NCI-H748 (cell line): Measurements from ENCODE around the gene OBP2B.
"Not testable (repeated sequence)": the region's sequence is repeated elsewhere in the genome, so short reads cannot be mapped to it uniquely, and the experiment has no call there.

Source experiments
- DNase-seq: peaks from one replicate; lab custom pipeline; 2025; ENCODE audit not compliant: unreplicated experiment; lab: John Stamatoyannopoulos, UW

OBP2B gene

DNA sequence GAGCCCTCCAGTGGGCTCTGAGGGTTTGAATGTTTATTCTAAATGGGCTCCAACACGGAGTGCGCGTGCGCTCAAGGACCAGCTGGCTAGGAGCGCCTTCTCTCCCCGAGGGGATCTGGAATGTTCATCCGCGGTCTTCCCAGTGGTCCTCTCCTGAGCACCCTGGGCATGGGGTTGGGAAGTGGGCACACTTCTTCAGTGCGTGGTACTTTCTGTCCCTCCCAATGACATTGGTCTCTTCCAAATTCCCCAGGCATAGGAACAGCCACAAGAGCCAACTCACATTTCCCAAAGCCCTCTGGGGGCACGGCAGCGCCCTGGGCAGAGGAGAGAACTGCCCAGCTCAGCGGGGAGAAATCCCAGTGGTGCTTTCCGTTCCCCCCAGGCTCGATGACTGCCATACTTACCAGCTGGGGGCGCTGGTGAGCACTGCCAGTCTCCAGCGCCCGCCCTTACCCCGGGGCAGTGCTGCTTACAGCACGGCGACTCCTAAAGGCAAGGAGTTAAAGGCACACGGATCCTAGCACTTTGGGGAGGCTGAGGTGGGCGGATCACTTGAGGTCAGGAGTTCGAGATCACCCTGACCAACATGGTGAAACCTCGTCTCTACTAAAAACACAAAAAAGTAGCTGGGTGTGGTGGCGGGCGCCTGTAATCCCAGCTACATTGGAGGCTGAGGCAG lies 29.9 kb upstream of the OBP2B start:
- no peak for DNase-seq

DNA sequence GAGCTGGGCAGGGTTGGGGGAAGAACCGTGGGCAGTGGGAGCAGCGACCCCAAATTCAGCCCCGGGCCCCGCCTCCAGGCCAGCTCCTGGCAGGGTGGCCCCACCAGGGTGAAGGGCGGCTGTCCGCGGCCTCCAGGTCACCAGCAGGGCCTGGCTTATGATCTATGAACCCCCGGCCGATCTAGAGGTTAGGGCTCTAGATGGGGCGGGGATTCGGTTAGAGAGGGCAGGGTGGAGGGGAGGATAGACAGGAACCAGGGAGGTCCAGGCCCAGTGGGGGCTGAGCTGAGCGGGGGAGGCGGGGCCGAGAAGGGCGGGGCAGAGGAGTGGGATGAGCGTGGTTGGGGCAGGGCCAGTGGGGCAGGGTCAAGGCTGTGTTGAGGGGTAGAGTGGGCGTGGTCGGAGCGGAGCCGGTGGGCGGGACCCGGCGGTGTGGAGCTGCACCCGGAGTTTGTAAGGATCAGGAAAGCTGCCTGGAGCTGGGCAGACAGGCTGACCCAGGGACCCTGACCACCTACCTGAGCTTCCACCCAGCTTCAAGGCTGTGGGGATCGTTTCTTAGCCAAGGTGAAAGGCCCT lies 29.3 kb upstream of the OBP2B start:
- no peak for DNase-seq

DNA sequence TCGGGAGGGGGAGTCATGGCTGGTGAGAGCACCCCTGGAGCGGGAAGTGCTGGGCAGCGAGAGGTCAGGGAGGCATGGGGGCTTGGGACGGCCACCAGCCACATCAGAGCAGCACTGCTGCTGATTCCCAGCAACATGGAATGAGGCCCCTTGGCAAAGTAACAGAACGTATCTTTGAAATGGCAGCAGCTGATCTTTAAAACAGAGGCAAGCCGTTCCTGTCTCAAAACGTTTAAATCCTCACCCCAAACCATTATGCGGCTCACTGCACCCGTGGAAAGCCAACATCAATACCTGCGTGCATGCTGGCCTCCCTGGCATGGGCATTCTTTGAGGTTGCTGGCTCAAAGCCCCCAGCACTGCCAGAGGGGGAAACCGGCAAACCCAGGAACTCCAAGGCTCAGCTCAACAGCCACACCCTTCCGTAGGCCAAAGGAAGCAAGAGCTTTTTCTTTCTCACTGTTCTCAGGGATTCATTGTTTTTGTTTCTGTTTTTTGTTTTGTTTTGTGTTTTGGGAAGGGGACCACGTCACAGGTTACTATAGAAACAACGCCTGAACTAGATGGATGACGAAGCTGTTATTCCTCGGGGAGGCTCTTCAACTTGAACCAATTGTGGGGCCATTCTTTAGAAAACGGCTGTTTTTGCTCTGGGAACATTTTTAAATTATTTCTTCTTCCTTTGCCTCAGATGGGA lies 28.1 kb upstream of the OBP2B start:
- DNase-seq = no peak

DNA sequence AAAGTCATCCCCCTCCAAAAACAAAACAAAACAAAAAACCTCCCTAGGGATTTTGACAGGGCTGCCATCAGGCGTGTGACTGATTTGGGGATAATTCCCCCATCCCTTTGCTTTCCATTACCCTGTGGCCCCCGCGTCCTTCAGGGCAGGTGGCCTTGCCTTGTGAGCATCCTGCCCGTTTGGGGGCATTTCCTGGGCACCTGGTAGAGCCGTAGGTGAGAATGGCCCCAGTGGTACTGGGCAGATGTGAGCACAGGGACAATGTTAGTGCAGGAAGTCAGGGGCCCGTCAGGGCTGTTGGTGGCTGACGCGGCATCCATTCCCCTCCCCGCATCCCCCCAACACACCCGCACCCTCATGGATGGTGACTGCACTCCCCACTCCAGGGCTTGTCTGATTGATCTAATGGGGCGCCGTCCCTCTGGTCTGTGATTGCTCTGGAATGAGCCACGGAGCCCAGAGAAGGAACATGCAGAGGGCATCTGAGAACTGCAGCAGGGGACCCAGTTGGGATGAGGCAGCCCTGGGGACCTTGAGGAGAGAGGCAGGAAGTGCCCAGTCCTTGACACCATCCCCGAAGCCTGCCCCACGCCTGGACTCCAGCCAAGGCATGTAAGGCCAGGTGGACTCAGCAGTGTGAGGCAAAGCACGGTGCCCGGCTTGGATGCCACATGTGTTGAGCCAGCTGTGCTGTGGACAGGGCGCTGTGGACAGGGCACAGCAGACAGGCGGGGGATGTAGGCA lies 27.4 kb upstream of the OBP2B start:
- DNase-seq = not testable (repeated sequence)

DNA sequence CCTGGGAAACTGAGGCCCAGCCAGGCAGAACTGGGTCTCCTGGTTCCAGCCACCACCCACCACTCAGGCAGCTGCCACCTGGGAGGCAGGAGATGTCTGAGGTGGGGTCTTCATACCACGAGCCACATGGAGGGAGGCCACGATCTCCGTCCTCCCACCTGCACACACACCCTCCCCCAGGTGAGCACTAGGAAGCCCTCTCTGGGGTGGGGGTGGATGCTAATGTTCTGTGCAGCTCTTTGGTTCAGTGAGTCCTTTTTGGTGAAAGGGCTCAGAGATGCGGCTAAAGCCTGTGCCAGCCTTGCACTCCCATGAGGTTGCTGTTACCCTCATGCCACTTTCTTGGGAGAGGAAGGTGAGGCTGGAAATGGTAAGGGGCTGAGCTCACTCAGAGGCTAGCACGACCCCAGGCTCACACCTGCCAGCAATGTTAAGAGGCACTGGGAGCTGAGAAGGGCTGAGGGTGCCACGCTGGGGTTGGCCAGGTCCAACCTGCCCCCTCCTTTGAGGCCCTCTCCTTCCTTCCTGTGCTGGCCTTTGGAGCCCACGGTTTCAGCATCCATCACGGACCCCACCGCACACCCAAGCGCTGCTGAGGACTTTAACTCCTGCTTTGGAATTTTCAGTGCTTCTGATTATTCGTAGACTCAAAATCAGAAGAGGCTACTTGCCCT lies 26.6 kb upstream of the OBP2B start:
- no peak for DNase-seq

DNA sequence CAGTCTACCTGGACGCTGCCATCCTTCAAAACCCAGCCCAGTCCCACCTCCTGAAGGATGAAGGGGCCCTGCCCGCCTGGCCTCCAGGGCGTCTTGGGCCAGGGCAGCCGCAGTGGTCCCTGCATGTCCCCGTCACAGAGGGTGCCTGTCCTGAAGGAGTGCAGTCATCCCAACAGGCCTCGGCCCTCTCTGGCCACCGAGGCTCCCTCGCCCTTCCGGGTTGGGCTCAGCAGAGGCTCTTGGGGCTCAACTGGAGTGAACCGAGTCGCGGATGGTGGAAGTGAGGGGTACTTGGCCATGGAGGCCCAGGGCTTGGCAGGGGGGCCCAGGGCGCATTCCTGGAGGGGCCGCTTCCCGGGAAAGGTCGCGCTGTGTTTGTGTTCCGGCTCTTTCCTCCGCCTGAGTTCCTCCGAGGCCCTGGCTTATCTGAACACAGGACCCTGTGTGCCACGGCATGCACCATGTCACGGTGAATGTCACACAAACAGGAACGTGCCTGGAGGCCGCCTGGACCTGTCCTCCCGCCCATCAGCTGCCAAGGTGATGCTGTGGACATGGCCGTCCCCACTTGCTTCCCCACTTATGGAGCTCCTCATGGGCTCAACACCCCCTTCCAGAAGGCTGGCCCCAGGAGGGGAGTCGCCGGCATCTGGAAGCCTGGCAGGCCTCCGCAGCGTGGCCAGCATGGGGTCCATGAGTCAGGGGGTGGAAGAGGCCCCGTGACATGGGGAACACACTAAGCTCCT lies 25.7 kb upstream of the OBP2B start:
- DNase-seq = no peak

DNA sequence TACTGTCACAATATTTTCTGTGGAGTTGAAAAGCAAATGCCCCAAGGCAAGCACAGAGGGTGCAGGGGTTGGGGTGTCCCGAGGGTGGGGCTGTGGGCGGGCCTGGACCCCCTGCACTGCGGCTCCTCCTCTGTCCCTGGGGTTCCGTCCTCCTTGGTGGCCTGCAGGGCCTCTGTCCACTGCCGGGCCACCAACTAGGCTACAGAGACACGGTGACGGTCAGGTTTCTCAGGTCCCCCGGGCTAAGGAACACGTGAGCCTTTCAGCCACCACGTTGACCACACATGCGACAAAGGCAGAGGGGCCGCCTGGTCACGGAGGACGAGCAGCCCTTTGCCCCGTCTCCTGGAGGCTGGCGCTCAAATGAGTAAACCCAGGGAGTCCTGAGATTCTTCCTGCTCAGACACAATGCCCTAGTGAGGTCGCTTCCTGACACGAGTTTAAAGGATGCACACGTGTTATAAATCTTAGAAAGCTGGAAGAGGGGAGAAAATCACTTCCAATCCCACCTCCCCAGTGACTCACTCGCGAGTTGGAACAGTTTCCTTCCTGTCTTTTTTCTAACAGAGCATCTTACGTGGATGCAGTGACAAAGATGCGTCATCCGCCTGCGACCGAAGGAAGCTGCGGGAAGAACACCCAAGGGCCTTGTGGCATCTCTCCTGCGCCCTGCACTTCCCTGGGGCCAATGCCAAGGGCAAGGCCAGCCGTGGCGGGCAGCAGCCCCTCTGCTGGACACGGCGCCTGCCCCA lies 24.8 kb upstream of the OBP2B start:
- no peak for DNase-seq

DNA sequence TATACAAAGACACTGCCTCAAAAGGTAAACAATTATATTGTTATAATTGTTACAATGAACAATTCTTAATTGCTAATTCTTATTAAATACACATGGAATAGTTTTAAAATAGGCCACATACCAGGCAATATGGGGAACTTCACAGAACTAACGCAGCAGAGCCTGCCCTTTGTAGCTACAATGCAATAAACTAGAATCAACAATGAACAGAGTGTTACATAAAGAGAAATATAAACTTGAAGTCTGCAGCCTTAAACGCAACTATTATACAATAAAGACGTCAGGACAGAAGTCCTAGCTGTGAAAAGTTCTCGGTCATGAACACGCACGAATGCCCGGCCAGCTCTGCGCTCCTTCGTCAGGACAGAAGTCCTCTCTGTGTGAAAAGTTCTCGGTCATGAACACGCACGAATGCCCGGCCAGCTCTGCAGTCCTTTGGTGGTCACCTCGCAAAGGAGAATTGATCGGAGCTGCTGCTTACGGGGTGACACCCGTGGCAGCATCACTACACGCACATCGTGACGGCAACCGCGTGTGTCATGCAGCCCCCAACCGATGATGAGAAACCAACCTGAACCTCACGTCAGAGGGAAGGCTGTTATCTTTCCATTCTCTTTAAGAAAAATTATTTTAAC lies 23.0 kb upstream of the OBP2B start:
- not testable (repeated sequence) for DNase-seq

DNA sequence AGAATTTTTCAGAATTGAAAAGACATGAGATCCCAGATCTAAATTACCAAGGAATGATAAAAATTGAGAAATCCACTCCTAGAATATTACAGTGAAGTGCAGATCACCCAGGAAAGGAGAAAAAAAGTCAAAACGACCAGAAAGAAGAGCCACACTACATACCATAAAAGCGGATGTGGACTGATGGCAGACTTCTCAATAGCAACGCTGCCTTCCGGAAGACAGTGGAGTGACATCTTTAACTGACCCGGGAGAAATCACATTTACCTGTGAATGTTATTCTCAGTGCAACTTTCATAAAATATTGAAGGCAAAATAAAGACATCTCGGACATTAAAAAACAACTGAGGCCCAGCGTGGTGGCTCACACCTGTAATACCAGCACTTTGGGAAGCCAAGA lies 21.5 kb upstream of the OBP2B start:
- DNase-seq = not testable (repeated sequence)

DNA sequence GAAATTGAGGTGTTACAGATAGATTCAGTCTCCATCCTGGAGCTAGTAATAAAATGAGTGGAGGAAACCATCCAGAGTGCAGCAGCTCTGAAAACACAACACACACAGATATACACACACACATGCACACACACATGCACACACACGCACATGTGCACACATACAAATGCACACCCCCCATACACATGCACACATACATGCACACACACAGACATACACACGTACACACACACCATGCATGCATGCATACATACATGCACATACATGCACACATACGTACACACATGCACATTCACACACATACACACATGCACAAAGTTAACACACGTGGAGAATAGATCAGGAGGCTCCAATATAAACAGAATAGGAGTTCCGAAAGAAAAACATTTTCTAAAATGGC lies 21.0 kb upstream of the OBP2B start:
- no peak for DNase-seq

DNA sequence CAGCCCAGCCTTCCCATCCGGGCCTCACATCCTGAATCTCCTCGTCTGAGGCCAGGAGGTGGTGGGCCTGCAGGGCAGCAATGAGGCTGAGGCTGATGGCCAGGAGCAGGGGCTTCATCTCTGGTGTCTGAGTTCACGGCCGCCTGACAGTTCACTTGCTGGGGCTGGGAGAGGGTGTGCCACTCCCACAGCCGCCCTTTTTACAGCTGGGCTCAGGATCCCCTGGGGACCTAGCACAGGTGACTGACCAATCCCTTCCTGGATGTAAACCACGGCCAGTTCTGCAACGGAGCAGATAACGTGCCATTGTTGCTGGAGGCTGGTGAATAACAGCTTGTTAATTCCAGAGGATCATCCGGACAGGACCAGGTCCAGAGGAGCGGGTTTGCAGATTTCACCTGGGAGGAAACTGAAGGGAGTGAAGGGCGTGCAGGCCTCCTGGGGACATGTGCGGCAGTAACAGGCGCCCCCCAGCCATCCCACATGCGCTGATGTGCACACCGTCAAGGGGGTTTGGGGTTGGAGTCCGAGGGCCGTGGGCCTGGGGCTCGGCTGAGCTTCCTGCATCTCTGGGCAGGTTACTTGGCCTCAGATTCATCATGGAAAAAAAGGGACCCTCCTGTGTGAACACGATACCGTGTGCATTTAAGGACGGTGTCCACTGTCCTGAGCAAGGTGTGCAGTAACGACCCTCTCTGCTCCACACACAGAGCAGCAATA lies 19.6 kb upstream of the OBP2B start:
- not testable (repeated sequence) for DNase-seq

DNA sequence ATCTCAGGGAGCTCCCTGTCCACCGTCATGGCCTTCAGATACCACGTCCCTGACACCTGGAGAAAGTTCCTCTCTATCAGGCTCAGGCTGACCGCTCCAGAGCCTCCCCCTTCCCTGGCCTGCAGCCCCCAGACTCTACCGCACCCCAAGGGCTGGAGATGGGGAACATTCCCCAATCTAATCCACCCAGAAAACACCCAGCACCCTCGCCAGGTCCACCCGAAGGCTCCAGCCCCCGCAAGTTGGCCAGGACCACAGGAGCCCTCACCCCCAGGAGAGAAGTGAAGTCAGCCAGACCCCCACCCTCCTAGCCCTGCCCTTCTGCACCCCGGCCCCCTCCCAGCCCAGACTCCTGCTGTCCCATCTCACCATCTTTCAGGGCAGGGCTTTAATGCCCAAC lies 18.9 kb upstream of the OBP2B start:
- DNase-seq = not testable (repeated sequence)

DNA sequence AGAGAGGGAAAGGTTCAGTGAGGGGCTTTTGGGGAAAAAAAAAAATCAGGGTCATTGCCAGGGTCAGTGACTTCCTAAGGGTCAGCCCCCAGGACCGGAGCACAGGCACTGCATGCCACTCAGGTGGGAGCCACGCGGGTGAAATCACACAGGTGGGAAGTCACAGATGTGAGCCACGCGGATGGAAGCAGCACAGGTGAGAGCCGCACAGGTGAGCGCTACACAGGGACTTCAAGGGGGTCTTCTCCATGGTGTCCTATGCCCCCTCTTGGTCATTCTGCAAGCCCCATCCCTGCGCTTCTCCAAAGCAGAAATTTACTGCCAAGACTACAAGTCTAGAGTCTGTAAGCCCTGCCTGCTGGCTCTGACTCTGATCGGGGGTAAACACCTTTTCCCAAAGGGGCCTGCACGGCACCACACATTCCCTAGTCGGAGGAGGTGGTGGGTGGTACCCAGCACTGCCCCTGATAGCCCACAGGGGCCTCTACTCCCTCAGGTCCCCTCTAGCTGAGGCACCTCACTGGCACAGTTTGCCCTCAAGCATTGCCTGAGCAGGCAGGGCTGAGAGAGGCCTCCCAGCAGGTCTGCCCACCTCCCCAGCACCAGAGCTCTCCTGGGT lies 18.3 kb upstream of the OBP2B start:
- DNase-seq = no peak

DNA sequence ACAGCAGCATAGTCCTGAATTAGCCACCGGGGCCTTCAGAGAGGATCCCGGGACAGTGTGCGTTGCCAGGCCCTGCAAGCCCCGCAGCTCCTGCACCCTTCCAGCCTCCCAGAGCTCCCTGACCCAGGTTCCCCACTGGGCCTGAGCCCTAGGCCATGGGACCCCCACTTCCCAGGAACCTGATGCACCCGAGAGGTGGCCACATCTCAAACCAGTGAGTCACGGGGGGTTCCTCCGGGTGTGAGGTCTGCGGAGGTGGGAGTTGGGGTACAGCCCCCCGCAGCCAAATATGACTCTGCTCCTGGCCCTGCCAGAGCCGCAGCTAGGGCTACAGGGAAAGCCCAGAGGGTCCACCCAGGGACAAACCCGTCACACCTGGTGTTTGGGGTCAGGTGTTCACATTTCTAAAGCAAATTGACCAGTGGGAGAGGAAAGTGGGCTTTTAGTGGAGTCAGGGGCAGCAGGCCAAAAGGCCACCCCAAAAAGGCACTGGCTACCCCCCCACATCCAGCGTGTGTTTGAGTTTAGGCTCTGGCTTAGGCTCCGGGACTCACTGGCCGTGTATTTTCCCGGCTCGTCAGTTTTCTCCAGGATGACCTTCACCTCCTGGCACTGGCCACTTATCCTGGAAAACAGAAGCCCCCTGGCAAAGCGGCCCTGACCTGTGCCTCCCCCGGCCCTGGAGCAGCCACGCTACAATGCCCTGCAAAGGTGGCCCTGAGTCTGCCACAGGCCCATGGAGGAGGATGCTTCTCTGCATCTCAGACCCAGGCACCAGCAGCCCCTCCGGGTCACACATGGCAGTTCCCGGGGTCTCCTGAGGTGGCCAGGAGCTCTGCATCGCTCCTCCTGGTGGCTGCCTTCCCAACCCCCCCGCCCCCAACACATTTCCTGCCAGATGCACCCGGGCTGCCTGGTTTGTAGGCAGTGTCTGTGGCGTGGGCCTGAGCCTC lies 17.4 kb upstream of the OBP2B start:
- no peak for DNase-seq

DNA sequence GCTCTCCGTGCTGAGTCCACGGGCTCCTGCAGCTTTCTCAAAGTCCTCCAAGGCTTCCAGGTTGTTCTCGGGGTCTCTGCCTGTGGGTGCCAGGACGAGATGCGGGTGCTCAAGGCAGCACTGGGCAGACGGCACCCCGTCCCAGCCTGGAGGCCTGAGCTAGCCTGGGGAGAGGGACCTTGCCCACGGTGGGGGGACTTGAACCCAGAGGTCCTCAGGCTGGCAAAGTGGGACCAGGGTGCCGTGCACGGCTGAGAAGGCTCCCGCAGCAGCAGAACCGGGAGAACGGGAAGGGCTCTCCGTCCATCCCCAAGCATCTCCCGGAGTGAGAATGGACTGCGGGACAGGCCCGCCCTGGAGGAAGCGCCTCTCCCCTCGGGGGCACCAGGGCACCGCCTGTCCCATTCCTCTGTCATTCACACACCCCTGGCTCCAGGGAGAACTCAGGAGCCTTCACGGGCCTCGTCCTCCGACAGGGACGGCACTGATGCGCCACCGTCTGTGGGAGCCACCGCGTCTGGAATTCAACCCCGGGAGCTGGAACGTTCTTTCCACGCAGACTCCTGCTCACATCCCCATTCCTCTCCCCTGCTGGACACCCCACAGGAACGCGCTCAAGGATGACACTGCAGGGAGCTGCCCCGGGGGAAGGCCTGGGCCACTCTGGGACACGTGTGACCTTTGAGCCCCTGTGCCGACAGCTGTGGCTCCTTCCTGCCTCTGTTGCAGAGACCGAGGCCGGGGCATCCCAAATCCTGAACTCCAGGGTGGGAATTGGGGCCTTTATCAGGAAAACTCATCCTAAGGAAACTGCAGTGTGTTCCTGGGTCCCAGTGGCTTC lies 16.3 kb upstream of the OBP2B start:
- no peak for DNase-seq

DNA sequence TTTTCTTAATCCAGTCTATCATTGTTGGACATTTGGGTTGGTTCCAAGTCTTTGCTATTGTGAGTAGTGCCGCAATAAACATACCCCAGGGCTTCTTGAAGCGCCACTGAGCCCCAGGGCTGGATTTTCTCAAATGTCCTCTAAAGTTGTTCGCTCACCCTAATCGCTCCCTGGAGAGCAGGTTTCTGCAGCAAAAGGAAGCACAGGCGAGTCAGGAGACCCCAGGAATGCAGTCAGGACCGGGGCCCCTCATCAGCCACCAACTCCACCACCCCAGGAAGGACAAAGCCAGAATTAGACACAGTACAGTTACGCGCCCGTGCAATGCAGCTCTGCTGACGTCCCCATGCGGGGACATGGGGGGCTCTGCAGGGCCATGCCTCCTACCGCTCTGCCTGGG lies 15.7 kb upstream of the OBP2B start:
- DNase-seq = no peak
